Keratinocyte (primary cell): ENCODE data around the gene MTUS2. TPM values are rescaled to one million over a fixed set of nuclear protein-coding genes. Genes with fewer than 3 reads are reported as not detected.

Experiments used
- DNase-seq: peaks from one replicate; pipeline ENCODE4 v3.0.0-alpha.2; 2011; ENCODE audit warnings: low read depth, missing footprints, low spot score
- FAIRE-seq: peaks from 2 replicates; lab custom pipeline; 2011; peaks lifted over from hg19 to GRCh38; lab: Jason Lieb, UNC
- H2AFZ ChIP-seq: 2 replicates; pipeline ENCODE4 v1.6.0; 2012; ENCODE audit warnings: low read length, control low read depth, inconsistent platforms; ENCODE audit not compliant: control insufficient read depth
- H3K27ac ChIP-seq: 2 replicates; pipeline ENCODE4 v1.5.1; 2011; ENCODE audit warnings: low read length; ENCODE audit not compliant: control insufficient read depth, insufficient read depth
- H3K27me3 ChIP-seq: 3 replicates; pipeline ENCODE4 v1.6.0; 2011; ENCODE audit warnings: low read length; ENCODE audit not compliant: control insufficient read depth, insufficient read depth; ENCODE audit errors: extremely low read depth
- H3K36me3 ChIP-seq, 2 experiments: 2 replicates in 1 of 2; 3 replicates in 1 of 2; pipeline ENCODE4 v1.5.1; 2011; ENCODE audit warnings: low read length in 2 of 2, mild to moderate bottlenecking in 1 of 2; ENCODE audit not compliant: control insufficient read depth in 2 of 2, insufficient read depth in 2 of 2; ENCODE audit errors: extremely low read depth in 1 of 2
- H3K4me1 ChIP-seq: 3 replicates; pipeline ENCODE4 v1.5.1; 2011; ENCODE audit warnings: low read length; ENCODE audit not compliant: control insufficient read depth, insufficient read depth; ENCODE audit errors: extremely low read depth
- H3K4me2 ChIP-seq: 3 replicates; pipeline ENCODE4 v1.6.0; 2011; ENCODE audit warnings: low read depth, low read length; ENCODE audit not compliant: control insufficient read depth, insufficient read depth; ENCODE audit errors: extremely low read depth
- H3K4me3 ChIP-seq, 3 experiments: fragments of 200-600 bp in 1 of 3; sonication (generic) in 1 of 3; 2 replicates in 2 of 3; 3 replicates in 1 of 3; pipeline ENCODE4 v1.5.1; 2011 to 2016; ENCODE audit warnings: low read length in 3 of 3, mild to moderate bottlenecking in 3 of 3, control low read depth in 2 of 3, inconsistent platforms in 1 of 3, low read depth in 1 of 3, mixed read lengths in 1 of 3, mixed run types in 1 of 3, moderate library complexity in 1 of 3; ENCODE audit not compliant: control insufficient read depth in 2 of 3, insufficient read depth in 2 of 3; ENCODE audit errors: extremely low read depth in 1 of 3
- H3K79me2 ChIP-seq: 2 replicates; pipeline ENCODE4 v1.6.0; 2012; ENCODE audit warnings: low read length; ENCODE audit not compliant: control insufficient read depth, insufficient read depth
- H3K9ac ChIP-seq: 3 replicates; pipeline ENCODE4 v1.6.0; 2011; ENCODE audit warnings: low read length; ENCODE audit not compliant: control insufficient read depth, insufficient read depth; ENCODE audit errors: extremely low read depth
- H3K9me1 ChIP-seq: 3 replicates; pipeline ENCODE4 v1.6.0; 2011; ENCODE audit warnings: low read length; ENCODE audit not compliant: control insufficient read depth, insufficient read depth; ENCODE audit errors: extremely low read depth
- H3K9me3 ChIP-seq: 2 replicates; pipeline ENCODE4 v1.5.1; 2012; ENCODE audit warnings: low read depth, low read length; ENCODE audit not compliant: control insufficient read depth
- H4K20me1 ChIP-seq: 3 replicates; pipeline ENCODE4 v1.6.0; 2011; ENCODE audit warnings: low read length; ENCODE audit not compliant: control insufficient read depth, insufficient read depth; ENCODE audit errors: extremely low read depth
- CTCF ChIP-seq, 3 experiments: IDR thresholded peaks in 1 of 3; conservative IDR thresholded peaks in 1 of 3; optimal IDR thresholded peaks in 1 of 3; 2 replicates in 2 of 3; 3 replicates in 1 of 3; pipeline versions ENCODE3 to v1.5.1; 2011; ENCODE audit warnings: low read length in 3 of 3, mild to moderate bottlenecking in 3 of 3, moderate library complexity in 2 of 3, control low read depth in 1 of 3, inconsistent platforms in 1 of 3; ENCODE audit not compliant: insufficient read depth in 2 of 3; ENCODE audit errors: extremely low read depth in 1 of 3
- EZH2 ChIP-seq: IDR thresholded peaks from one replicate; pipeline ENCODE4 v1.6.1; 2012; ENCODE audit warnings: inconsistent platforms, mild to moderate bottlenecking, low read length, moderate library complexity
- dilution Hi-C: fragments of 300-500 bp; cut with MboI; formaldehyde crosslinking; loops from one replicate; pipeline ENCODE4 v1.7.0; 2020; ENCODE audit warnings: low sequenced_read_pairs; ENCODE audit not compliant: extremely low pct_ligation_motif_present
- polyA plus RNA-seq, 5 experiments: library from polyadenylated mRNA; depleted of rRNA in 3 of 5; stranded (reverse) in 3 of 5; stranded (forward) in 1 of 5; unstranded in 1 of 5; fragments of >200 nt; gene quantifications; 1 replicate in 1 of 5; 2 replicates in 3 of 5; 3 replicates in 1 of 5; pipeline versions ENCODE4 v1.2.1 to v1.2.3, GENCODE V29; 2011 to 2012; ENCODE audit warnings: missing spikeins in 2 of 5, low read depth in 1 of 5, low replicate concordance in 1 of 5

The MTUS2 gene
- polyA plus RNA-seq, 1 donor (not counting 4 experiments of a cell fraction or from before 2014, with no cell fraction given) = 0.17 TPM

DNA sequence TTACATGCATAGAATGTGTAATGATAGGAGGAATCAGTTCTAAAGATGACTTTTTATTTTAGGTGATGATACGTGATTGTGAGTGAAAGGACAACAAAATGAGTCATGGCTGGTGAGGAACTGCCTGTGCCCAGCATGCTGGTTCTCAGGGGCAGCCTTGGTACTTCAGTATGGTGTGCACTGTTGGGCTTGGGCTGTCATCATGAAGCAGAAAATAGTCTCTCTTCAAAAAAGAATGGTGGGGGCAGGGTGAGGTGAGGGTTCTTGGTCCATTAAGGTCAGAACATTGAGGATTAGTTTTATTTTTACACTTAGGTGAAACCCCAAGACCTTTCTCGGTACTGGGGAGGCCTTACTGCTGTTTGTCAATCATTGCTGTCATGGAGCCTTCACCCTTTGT is 309.5 kb downstream of the MTUS2 start:
- H3K9me3 ChIP-seq = no peaks in the 10 kb centered on the region
- H3K27me3 ChIP-seq = no peaks in the 10 kb centered on the region
- no peak for FAIRE-seq
- H3K9ac ChIP-seq = no peak overlapping the region
- H3K4me3 ChIP-seq = no peak overlapping the region
- no peak overlapping the region for H3K27ac ChIP-seq
- no peak overlapping the region for H2AFZ ChIP-seq
- no peak for DNase-seq
- H3K36me3 ChIP-seq = no peaks in the 10 kb centered on the region
- no peaks in the 10 kb centered on the region for H4K20me1 ChIP-seq
- no peaks in the 10 kb centered on the region for H3K9me1 ChIP-seq
- dilution Hi-C loops = no loop called here
- H3K79me2 ChIP-seq = no peaks in the 10 kb centered on the region
- no peak overlapping the region for H3K4me2 ChIP-seq
- no peaks in the 10 kb centered on the region for H3K4me1 ChIP-seq
- TF ChIP-seq CTCF (optimal IDR thresholded peaks at IDR 0.05 in 1 of 3, IDR thresholded peaks at IDR 0.05 in 1 of 3, conservative IDR thresholded peaks at IDR 0.05 in 1 of 3; ENCODE audit: extremely low read depth in 1 of 3, insufficient read depth in 2 of 3, low read length in 3 of 3) = no peak
- TF ChIP-seq EZH2 = no peak

GRCh38 chr13:29131159-29131558 is 311.0 kb downstream of the MTUS2 start:
- H3K4me2 ChIP-seq = no peak overlapping the region
- no peaks in the 10 kb centered on the region for H3K36me3 ChIP-seq
- no peaks in the 10 kb centered on the region for H3K4me1 ChIP-seq
- DNase-seq (no peak), FAIRE-seq (no peak)
- H3K27ac ChIP-seq = no peak overlapping the region
- H3K9me3 ChIP-seq = no peaks in the 10 kb centered on the region
- no peak for TF ChIP-seq EZH2
- no peak for TF ChIP-seq CTCF (optimal IDR thresholded peaks at IDR 0.05 in 1 of 3, IDR thresholded peaks at IDR 0.05 in 1 of 3, conservative IDR thresholded peaks at IDR 0.05 in 1 of 3; ENCODE audit: extremely low read depth in 1 of 3, insufficient read depth in 2 of 3, low read length in 3 of 3)
- H2AFZ ChIP-seq = no peak overlapping the region
- no peaks in the 10 kb centered on the region for H3K27me3 ChIP-seq
- H3K9ac ChIP-seq = no peak overlapping the region
- H3K79me2 ChIP-seq = no peaks in the 10 kb centered on the region
- no peaks in the 10 kb centered on the region for H4K20me1 ChIP-seq
- H3K4me3 ChIP-seq = no peak overlapping the region
- H3K9me1 ChIP-seq = no peaks in the 10 kb centered on the region
- dilution Hi-C loops = no loop called here
